Measurements from ENCODE around the gene SETDB1.

The SETDB1 gene

GRCh38 chr1:150981805-150982712 lies 55.9 kb downstream of the SETDB1 start, which contains the start of gene ANXA9:
Gene ANXA9 (plus strand): TSS chr1:150982292. CDS start chr1:150983106, 814 bp downstream.
- no peak within 1 kb of the TSS for H3K4me3 ChIP-seq (ENCODE audit: low read length)
- DNase-seq (ENCODE audit: low read depth) = no peak
- no peak for TF ChIP-seq CTCF (conservative IDR thresholded peaks at IDR 0.05; ENCODE audit: low read depth, low read length)

- no peak for DNase-seq (ENCODE audit: low read depth)
- TF ChIP-seq CTCF (conservative IDR thresholded peaks at IDR 0.05; ENCODE audit: low read depth, low read length) = no peak
Observed at GRCh38 chr1:150985179-150985825, 59.1 kb downstream of the SETDB1 start.

GRCh38 chr1:150987924-150988323 lies 61.8 kb downstream of the SETDB1 start:
- no peak overlapping the region for H3K4me3 ChIP-seq (ENCODE audit: low read length)
- DNase-seq (ENCODE audit: low read depth) = no peak
- TF ChIP-seq CTCF (conservative IDR thresholded peaks at IDR 0.05; ENCODE audit: low read depth, low read length) = no peak

More at GRCh38 chr1:150985179-150985825, 59.1 kb downstream of the SETDB1 start:
- no peak overlapping the region for H3K4me3 ChIP-seq (ENCODE audit: low read length)

- no peak for TF ChIP-seq CTCF (conservative IDR thresholded peaks at IDR 0.05; ENCODE audit: low read depth, low read length)
- H3K4me3 ChIP-seq (ENCODE audit: low read length) = no peak overlapping the region
- no peak for DNase-seq (ENCODE audit: low read depth)
Observed at GRCh38 chr1:150992626-150993025, 66.5 kb downstream of the SETDB1 start.

GRCh38 chr1:150994248-150994647 lies 68.1 kb downstream of the SETDB1 start:
- no peak overlapping the region for H3K4me3 ChIP-seq (ENCODE audit: low read length)
- TF ChIP-seq CTCF (conservative IDR thresholded peaks at IDR 0.05; ENCODE audit: low read depth, low read length) = no peak
- DNase-seq (ENCODE audit: low read depth) = no peak

- DNase-seq (ENCODE audit: low read depth) = no peak
- no peak overlapping the region for H3K4me3 ChIP-seq (ENCODE audit: low read length)
- TF ChIP-seq CTCF (conservative IDR thresholded peaks at IDR 0.05; ENCODE audit: low read depth, low read length) = no peak
Observed at GRCh38 chr1:150995460-150995859, 69.3 kb downstream of the SETDB1 start.

Data from retinal pigment epithelial cell (primary cell).